Esophagus muscularis mucosa (tissue), 3 donors: ENCODE results near the gene KANSL1.

Experiments
- POLR2A ChIP-seq: fragments of 450-650 bp; IDR thresholded peaks from one replicate; pipeline ENCODE4 v1.6.1; 2017; ENCODE audit warnings: antibody characterized with exemption, moderate library complexity, mild to moderate bottlenecking, low read depth
- POLR2AphosphoS5 ChIP-seq, 2 donors: sonication (generic); formaldehyde crosslinking; IDR thresholded peaks; one replicate each; pipeline ENCODE4 v1.6.1; 2017; ENCODE audit warnings: antibody characterized with exemption in 2 of 2
- TF ChIP-seq, protein P1 (sequence below), 3 experiments: fragments of 200-600 bp in 2 of 3; fragments of 450-650 bp in 1 of 3; sonication (generic) in 2 of 3; IDR thresholded peaks; one replicate each; pipeline ENCODE4 v1.5.1; 2017 to 2019; ENCODE audit warnings: antibody characterized with exemption in 3 of 3, mild to moderate bottlenecking in 2 of 3, moderate library complexity in 1 of 3

DNA sequence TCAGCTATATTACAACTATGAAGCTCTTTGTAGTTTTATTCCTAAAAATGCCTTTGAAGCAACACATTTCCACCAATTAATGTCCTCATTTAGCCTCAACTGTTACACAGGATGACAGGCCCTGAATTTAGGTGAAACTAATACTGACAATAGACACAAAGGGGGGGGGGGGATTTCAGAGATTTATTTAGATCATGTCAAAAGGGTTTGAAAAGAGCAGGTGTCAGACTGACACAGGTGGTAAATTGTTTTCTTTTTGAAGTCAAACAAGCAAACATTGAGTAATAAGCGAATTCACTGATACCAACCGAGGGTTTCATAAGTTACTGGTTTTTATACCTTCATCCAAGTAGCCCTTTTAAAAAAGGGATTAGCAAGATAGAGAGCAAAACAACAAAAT, 40.8 kb downstream of the KANSL1 start:
- TF ChIP-seq POLR2AphosphoS5 (IDR thresholded peaks at IDR 0.05) (no peak), POLR2A (no peak)
- TF ChIP-seq, protein P1, sequence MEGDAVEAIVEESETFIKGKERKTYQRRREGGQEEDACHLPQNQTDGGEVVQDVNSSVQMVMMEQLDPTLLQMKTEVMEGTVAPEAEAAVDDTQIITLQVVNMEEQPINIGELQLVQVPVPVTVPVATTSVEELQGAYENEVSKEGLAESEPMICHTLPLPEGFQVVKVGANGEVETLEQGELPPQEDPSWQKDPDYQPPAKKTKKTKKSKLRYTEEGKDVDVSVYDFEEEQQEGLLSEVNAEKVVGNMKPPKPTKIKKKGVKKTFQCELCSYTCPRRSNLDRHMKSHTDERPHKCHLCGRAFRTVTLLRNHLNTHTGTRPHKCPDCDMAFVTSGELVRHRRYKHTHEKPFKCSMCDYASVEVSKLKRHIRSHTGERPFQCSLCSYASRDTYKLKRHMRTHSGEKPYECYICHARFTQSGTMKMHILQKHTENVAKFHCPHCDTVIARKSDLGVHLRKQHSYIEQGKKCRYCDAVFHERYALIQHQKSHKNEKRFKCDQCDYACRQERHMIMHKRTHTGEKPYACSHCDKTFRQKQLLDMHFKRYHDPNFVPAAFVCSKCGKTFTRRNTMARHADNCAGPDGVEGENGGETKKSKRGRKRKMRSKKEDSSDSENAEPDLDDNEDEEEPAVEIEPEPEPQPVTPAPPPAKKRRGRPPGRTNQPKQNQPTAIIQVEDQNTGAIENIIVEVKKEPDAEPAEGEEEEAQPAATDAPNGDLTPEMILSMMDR (IDR thresholded peaks at IDR 0.05) = no peak
